ENCODE data around the gene SLC44A1.
A peak's percentile ranks its signal among the peaks of the same experiment; 100 is the strongest.

The SLC44A1 gene

DNA sequence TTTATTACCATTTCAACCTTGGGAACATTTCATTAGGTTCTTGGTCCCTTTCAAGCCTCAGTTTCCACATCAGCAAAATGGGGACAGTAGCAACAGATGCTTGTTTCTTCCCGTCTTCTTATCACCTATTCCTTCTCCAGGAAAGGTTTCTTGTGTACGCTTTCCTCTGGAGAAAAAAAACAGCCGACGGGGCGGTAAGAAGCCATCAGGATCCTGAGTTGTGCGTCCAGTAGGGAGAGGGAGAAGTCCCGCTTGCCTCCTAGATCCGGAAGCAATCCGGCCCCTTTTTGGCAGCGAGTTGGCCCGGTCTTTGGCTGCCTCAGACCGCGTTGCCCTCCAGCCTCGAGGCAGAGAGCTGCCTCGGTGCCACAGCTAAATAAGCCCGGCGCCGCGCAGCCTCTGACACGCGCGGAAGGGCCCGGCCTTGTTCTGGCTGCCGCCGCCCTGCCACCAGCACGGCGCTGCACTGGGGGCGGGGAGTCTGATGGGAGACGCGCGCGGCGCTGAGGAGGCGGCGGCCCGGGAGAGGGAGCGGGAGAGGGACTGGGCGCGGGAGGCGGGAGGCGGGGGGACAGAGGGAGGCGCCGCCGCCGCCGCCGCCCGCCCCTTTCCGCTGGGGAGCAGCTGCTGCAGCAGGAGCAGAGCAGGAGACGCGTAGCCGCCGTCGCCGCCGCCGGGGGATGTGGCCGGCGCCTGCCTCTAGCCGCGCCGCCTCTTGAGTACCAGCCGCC, at the start of gene SLC44A1:
SLC44A1 (plus strand) TSS at position 649 of the 731 bp plus-strand sequence. CDS start 218 bp downstream, outside the sequence.
- DNase-seq: peak; percentile 94

DNA sequence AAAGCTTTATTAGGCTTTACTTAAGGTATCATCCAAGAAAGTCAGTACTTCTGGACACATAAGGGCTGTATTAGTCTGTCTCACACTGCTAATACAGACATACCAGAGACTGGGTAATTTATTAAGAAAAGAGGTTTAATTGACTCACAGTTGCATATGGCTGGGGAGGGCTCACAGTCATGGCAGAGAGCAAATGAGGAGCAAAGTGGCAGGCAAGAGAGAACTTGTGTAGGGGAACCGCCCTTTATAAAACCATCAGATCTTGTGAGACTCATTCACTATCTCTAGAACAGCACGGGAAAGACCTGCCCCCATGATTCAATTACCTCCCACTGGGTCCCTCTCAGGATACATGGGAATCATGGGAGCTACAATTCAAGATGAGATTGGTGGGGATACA, 49.2 kb upstream of the SLC44A1 start:
- no peak for DNase-seq

DNA sequence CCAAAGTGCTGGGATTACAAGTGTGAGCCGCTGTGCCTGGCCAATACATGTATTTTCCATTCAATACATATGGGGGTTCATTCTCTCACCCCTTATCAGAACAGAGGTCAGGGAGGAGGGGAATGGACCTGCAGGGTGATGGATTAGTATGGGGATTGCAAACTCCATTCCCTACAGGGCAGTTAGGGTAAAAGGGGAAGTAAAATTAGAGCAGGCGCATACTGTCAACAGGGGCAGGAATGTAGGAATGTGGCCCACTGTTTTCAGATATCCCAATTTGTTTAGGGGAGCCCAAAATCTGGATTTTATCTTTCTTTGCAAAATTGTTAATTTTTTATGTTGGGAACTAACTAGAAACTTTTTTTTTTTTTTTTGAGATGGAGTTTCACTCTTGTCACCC, 46.4 kb upstream of the SLC44A1 start:
- DNase-seq: no peak

DNA sequence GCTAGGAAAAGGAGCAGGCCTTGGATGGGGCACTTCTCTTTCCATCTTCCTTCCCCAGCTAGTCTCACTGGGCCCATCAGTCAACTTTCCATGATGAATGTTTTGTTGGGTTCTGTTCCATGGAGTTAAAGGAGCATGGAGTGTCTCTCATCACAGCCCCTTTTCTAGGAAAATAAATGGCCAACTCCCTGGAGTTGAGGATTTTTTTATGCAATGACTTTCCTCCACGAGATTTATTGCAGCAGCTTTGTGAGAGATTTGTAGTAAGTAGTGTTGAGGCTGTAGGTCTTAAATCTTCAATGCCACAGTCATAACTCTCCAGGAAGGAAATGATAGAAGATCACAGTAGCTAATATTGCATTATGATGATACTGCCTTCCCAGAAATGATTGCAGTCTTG, 45.6 kb upstream of the SLC44A1 start:
- no peak for DNase-seq

DNA sequence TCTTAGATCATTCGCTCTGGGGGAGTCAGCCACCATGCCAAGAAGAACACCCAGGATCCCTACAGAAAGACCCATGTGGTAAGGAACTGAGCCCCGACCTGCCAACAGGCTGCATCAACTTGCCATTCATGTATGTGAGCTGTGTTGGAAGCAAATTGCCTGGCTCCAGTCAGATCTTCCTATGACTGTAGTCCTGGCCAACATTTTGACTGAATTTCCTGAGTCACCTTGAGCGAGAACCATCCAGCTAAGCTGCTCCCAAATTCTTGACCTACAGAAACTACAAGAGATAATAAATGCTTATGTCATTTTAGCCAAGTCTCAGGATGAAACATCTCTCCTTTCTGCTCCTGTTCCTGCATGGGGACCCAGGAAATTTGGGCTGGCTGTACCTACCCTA, 40.0 kb upstream of the SLC44A1 start:
- no peak for DNase-seq

DNA sequence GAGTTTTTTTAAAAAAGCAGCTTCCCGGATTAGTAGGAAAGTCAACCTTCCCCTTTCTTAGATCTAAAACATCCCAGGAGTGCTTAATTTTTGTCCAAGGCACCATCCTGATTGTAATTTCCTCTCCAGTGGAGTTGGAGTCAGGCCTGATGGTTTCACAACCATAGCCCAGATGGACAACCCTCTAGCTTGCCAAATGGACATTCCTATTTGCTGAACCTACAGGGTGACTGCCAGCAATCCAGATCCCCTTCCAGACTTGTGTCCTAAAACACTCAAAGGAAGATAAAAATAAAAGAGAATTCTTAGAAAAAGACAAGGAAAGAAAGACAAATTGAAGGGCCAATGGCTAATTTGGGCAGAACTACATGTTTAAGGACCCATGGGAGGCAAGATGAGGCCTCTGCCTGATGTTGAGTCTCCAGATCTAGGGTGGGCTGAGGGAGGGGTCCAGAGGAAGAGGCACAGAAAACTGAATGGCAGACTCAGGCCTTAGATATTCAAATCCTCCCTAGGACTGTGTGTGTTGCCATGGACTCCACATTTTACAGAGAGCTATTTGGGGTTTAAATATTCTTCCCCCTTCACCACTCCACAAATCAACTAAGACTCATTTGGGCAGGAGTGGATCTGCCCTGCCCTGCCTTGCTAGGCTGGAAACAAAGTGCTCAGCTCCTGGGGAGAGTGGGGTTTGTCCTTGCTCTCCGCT, 38.5 kb upstream of the SLC44A1 start:
- no peak for DNase-seq

DNA sequence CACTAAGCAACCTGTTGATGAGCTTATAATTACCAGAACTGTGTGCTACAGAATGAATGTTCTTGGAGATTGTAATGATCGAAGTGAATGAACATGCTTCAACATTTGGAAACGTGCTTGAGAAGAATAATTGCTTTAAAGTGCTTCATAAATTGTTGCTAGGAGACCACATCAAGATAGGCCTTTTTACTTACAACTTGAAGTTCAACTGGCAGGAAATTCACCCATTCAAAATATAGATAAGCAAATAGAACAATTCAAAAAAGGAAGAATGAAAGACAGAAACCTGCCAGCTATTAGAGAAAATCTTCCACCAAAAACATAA, 38.0 kb upstream of the SLC44A1 start:
- DNase-seq: no peak

DNA sequence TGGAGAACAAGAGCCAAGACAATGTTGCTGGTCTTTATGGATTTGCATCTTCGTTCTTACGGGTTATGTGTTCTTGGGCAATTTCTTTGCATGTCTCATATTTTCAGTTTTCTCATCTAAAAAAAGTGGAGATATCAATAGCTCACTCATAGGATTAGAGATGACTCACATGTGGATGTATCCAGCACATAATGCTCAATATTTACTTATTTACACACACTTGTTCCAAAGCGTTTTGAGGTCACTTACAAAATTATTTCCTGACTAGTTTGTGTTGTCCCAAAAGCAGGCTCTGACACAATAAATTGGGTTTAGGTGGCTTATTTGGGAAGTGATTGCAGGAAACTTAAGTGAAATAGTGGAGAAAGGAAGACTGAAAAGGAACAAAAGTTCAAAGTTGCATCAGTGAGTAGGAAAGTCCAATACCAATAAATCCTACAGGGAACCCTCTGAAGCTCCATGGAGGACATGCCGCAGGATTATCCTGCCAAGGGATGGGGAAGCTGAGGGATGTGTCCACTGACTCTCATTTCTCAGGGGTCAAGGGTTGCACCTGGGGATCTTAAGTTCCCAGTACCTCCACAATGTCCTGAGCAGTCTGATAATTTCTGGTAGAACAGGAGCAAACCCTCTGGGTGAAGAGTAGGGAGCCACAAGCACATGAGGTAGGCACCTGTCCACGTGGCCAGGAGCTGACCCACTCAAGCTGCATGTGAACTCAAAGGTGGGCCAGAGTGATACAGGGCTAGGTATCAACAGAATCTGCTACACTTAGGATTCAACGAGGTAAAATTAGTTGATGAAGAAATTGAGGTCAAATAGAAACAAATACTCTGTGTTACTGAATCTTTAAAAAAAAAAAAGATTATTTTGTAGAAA, 37.4 kb upstream of the SLC44A1 start:
- DNase-seq: no peak

DNA sequence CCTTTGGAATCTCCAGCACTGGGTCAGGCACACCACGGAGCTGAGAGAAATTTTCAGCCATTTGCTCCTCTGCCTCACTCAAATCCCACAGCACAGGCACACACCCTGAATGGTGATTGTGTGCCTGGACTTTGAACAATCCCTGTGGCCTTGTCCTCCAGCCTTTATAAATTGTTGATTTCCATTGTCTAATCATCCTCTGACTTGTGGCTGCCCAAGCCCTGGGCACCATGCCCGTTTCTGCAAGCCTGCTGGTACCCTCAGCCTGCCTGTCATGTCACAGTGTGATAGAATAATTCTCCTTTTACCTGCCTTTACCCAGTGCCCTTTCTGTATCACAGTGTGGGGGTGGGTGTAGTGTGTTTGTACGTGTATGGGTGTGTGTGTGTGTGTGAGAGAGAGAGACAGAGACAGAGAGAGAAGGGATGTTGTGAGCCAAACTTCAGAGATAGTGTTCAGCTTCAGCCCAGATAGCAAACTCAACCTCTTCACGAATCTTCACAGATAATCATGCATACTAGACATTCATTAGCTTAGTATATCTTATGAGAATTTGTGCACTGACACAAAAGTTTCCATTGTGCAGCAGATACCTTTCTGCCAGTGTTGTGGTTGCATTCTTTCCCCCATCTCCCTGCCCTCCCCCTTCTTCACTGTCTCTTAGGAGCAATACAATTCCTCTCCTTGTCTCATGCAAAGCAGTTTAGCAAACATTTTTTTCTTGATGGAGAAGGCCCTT, 27.8 kb upstream of the SLC44A1 start:
- DNase-seq: no peak

DNA sequence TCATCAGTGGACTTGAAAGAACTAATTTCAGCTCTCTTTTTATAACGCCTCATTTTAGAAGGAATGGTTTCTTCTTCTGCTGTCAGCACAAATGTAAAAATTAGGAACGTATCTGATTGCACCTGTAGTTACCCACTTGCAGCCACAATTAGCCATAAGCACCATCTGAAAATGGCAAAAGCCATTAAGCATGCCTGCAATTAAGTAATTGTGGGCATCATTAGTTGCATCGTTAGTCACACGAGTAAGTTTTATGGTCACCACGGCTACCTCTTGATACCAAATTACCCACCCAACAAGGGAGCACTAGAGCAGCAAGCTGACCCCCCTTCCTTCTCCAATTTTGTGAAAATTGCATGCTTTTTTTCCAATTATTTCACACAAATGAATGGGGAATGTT, 25.8 kb upstream of the SLC44A1 start:
- no peak for DNase-seq

DNA sequence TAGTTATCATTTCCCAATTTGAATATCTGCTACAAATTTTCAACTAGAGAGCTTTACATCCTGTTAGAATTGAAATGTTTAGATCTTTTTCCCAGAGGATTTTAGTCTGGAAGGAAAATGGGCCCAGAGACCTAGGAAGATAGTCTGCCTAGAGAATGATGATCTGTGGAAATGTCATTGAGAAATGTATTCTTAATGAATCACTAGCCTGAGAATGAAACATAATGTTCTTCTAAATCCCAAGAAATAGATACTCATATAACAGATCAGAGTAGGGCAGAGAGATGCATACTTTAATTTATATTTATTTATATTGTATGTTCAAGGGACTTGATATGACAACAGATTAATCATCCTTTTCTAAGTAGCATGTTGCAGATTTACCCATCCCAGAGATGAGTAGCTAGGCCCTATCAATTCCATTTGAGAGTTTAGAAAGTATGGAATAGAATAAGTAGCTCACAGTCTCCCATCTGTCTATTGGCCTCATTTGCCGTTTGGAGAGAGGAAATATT, 25.1 kb upstream of the SLC44A1 start:
- no peak for DNase-seq

DNA sequence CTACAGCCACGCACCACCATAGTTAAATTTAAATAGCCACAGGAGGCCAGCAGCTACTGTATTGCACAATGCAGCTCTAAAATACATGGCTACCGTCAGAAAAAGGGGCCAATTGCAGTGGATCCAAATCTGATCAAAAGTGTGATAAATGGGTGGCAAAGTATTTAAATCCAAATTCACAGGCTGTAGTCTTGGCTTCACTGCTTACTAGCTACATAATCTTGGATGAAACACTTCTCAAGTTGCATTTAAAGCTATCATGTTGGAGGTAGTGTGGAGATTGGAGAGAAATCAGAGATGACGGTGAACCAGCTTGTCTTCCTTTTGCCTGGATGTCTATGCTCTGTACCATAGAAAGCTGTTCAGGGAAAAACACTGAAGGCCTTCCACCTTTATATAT, 24.0 kb upstream of the SLC44A1 start:
- DNase-seq: no peak

DNA sequence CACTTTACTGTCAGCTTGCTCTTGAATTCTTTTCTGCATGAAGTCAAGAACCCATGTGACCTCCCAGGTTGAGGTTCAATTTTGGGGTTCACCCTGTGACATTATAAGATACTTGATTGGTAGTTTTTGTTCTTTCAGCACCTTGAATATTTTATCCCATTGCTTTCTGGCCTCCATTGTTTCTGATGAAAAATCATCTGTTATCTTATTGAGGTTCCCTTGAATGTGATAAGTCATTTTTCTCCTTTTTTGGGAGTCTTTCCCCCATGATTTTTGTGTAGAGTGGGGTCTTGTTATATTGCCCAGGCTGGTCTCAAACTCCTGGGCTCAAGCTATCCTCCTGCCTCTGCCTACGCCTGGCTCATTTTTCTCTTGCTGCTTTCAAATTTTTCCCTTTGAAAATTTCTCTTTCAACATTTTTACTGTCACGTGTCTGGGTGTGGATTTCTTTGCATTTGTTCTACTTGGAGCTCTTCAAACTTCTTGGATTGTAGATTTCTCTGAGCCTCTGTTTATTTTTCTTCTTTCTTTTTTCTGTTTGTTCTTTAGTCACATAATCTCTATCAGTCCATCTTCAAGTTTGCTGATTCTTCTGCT, 20.8 kb upstream of the SLC44A1 start:
- no peak for DNase-seq

DNA sequence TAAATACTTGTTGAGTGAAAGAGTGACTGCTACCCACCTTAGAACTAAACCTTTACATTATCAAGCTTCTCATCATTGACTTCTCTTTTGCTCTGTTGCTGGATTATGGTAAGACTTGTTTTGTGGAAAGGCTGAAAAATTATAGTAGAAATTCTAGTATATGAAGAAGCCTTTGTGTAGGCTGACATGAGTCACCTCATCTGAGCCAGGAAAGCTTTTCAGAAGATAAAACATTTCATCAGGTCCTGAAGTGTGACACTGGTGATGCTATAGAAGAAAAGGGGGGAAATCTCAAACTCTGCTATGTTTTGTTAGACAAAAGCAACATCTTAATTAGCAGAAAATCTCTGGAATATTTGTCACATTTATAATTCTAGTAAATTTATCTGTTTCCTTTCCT, 18.4 kb upstream of the SLC44A1 start:
- no peak for DNase-seq

DNA sequence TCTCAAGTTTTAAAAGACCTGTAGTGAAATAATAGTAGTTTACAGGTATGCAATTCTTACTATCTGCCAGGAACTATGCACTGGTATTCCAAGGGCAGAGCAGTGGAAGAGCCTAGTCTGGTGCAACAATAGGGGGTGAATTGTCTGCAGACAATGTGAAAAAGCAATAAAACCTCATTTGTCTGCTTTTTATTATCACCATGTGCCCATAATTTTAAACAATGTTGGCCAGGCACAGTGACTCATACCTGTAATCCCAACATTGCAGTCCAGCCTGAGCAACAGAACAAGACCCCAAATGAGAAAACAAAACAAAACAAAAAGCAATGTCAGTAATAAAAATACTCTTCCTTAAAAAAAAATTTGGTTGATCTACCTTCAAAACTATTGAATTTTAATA, 12.2 kb upstream of the SLC44A1 start:
- DNase-seq: no peak

DNA sequence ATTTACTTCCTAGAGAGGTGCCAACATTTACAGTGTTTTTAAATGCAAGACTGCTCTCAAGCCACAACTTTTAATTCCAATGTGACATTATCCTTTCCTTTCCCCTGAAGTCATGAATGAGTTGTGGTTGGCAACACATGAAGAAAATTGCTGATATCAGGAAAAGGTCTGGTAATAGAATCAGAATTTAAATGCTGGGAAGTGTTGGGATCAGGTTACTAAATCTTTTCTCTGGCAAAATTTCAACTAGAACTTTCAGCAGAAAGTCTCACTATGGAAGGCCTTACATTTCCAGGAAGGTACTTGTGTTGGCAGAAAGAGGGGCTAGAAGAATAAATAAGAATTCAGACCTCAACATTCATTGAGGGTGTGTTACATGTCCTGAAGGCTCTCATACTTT, 10.6 kb upstream of the SLC44A1 start:
- DNase-seq: no peak

DNA sequence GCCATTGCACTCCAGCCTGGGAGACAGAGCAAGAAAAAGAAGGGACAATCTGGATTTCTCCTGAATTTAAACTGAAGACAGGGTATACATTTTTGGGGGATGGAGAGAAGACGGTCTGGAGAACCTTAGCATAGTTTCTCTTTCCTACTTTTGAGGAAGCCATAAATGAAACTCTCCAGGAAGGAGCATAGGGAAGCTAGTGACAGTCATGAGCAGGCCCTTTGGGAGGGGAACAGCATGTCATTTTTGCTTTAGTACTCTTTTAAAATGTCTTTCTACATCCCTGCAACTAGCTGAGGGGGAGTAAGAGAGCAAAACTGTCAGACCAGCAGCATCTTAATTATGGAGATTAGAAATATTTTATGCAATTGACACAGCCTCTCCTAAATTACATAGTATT, 8.2 kb upstream of the SLC44A1 start:
- no peak for DNase-seq

DNA sequence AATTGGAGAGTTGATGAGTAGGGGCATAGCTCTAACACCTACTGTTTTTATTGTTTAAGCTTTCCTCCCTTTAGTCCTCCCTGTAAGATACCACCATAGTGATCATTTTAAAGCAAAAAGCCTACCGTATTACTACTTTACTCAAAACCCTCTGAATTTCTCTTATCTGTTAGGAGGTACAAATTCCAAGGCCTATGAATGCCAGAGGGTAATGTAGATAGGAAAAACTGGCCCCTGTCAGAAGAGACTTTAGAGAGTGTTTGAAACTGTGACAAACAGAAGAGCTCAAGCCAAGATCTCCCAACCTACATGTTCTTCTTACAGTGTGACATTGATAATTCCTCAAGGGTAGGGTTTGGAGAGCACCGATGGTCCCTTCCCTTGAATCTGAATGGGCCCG, 7.2 kb upstream of the SLC44A1 start:
- DNase-seq: no peak

DNA sequence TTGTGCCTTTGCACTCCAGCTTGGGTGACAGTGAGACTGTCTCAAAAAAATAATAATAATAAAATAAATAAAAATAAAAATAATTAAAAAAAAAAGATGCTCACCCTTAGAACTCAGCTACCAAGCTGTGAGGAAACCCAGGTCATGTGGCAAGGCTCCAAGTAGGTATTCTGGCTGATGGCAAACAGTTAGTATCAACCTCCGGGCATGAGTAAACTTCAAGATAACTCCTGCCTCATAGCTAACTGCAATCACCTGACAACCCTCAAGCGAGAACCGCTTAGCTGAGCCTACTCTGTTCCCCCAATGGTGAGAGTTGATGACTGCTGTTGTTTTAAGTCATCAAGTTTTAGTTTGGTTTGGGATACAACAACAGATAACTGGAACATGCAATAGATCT, 6.1 kb upstream of the SLC44A1 start:
- DNase-seq: no peak

DNA sequence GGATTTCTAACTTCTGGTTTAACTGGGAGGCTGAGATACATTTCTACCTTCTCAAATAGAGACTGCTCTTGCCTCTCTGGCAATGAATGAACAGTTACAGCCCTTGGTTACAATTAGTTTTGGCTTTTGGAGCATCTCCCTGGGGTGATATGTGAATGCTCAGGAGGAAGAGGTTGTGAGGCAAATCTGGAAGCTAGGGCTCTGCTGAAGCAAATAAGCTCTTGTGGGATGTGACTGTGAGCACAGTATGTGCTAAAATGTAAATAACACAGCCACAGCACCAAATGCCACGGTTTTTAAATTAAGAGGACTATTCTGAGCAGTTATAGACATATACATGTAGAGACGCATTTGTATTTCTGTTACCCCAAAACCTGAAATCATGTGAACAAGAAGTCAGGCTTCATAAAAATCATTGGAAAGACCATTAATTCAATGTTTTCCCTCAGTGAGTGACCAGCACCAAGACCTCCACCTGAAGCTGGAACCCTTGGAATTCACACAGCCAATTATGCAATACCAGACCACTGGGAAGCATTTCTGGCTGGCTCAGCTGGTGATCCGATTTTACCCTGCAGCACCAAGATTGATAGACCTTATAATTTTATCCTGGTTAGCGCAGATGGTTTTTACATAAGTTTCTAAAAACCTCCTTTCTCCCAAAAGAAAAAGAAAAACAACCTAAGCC, 3.0 kb upstream of the SLC44A1 start:
- DNase-seq: no peak

DNA sequence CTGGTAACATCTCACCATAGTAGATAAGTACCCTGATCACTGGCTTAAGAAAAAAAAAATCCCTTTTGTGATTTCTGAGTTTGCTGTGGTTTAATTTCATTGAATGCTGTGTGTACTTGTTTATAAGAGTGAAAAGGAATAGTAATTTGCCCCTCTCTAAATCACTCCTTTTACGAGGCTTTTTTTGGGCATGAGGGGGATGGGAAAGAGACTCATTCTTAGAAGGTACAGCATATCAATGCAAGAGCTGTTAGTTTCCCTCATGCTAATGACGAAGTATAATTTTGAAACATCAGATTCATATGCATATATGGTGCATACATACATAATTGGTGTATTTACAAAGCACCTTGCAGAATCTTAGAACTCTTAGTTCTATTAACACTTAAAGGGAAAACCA, 2.4 kb upstream of the SLC44A1 start:
- DNase-seq: no peak

DNA sequence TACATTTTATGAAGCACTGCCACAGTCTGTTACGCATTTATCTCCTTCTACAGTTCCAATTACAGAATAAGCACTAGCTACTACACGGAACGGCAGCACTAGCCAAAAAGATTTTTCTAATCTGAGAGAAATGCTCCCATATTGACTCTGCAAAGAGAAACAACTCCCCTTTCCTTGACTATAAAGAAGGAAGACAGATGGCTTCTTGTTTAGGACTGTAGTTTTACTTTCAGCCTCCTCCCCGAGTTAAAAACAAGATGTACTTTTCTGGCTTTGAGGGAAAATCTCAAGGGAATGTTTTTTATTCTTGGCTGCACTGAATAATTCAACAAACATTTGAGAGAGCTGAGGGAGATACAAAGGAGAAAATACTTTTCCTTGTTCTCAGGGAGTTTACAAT, 1.9 kb upstream of the SLC44A1 start:
- DNase-seq: no peak

Measured in NK-92 treated with Interleukin-12 subunit alpha and Interleukin-12 subunit beta, amount 100 ng/mL, for 24 hours (cell line).